GM12878 (cell line): ENCODE results near the gene DHRS1. TPM values are rescaled to one million over a fixed set of nuclear protein-coding genes. Genes with fewer than 3 reads are reported as not detected.

Source experiments
- ATAC-seq: fragments of 200-7000 bp; cut with Tn5 transposase; 3 replicates; pipeline ENCODE4 v1.9.1; 2020; ENCODE audit warnings: mild to moderate bottlenecking, moderate library complexity
- BruUV-seq: library from RNA; stranded (reverse); fragments of 400-500 nt; replicated peaks from 2 replicates; lab custom pipeline; 2021; lab: Mats Ljungman, UMichigan
- CTCF ChIA-PET: fragments of 300-600 bp; sonication (Branson Sonifier 250); formaldehyde crosslinking; extraction: SDS; loops from one replicate; lab custom pipeline; 2021; ENCODE audit warnings: inconsistent platforms; lab: Yijun Ruan, JAX
- POLR2A ChIA-PET: fragments of 350-600 bp; formaldehyde crosslinking; extraction: SDS; loops from one replicate; lab custom pipeline; 2021; ENCODE audit warnings: inconsistent platforms; lab: Charles Lee
- RAD21 ChIA-PET: fragments of 300-600 bp; sonication (Branson Sonifier 250); formaldehyde crosslinking; loops from one replicate; lab custom pipeline; 2023; ENCODE audit warnings: antibody characterized with exemption; ENCODE audit not compliant: unreplicated experiment; lab: Charles Lee
- SMC1A ChIA-PET: fragments of 300-600 bp; sonication (Branson Sonifier 250); formaldehyde crosslinking; loops from one replicate; lab custom pipeline; 2023; ENCODE audit not compliant: unreplicated experiment, uncharacterized antibody; lab: Charles Lee
- DNase-seq: peaks from one replicate; pipeline ENCODE4 v3.0.0-alpha.2; 2011; ENCODE audit warnings: low read depth, low spot score
- FAIRE-seq: peaks from 3 replicates; lab custom pipeline; 2011; peaks lifted over from hg19 to GRCh38; lab: Jason Lieb, UNC
- H2AFZ ChIP-seq: 2 replicates; pipeline ENCODE4 v1.6.0; 2011; ENCODE audit warnings: low read depth, low read length, control low read depth; ENCODE audit not compliant: control insufficient read depth
- H3K27ac ChIP-seq: 2 replicates; pipeline ENCODE4 v1.5.1; 2011; ENCODE audit warnings: control low read depth; ENCODE audit not compliant: control insufficient read depth, insufficient read depth
- H3K27me3 ChIP-seq, 2 experiments: replicated peaks in 1 of 2; 2 replicates each; pipeline versions ENCODE4 v1.6.0 to v1.6.1; 2011; ENCODE audit warnings: low read length in 1 of 2; ENCODE audit not compliant: control insufficient read depth in 2 of 2, insufficient read depth in 2 of 2
- H3K36me3 ChIP-seq, 2 experiments: 2 replicates each; pipeline ENCODE4 v1.5.1; 2011; ENCODE audit warnings: low read length in 1 of 2; ENCODE audit not compliant: control insufficient read depth in 2 of 2, insufficient read depth in 2 of 2
- H3K4me1 ChIP-seq: 2 replicates; pipeline ENCODE4 v1.6.1; 2011; ENCODE audit warnings: mild to moderate bottlenecking, low read length, moderate library complexity, mixed read lengths; ENCODE audit not compliant: control insufficient read depth, insufficient read depth
- H3K4me2 ChIP-seq: 2 replicates; pipeline ENCODE4 v1.6.0; 2011; ENCODE audit warnings: control low read depth; ENCODE audit not compliant: control insufficient read depth, insufficient read depth
- H3K4me3 ChIP-seq: fragments of 200-600 bp; sonication (generic); 2 replicates; pipeline ENCODE4 v1.5.1; 2016
- H3K79me2 ChIP-seq: 2 replicates; pipeline ENCODE4 v1.6.0; 2011; ENCODE audit warnings: low read length; ENCODE audit not compliant: control insufficient read depth, insufficient read depth
- H3K9ac ChIP-seq: 2 replicates; pipeline ENCODE4 v1.8.0; 2011; ENCODE audit warnings: low read length, control low read depth, mixed read lengths; ENCODE audit not compliant: control insufficient read depth, insufficient read depth
- H3K9me3 ChIP-seq: replicated peaks from 3 replicates; pipeline ENCODE4 v1.5.1; 2011; ENCODE audit warnings: mild to moderate bottlenecking, low read length; ENCODE audit not compliant: control insufficient read depth, insufficient read depth
- H4K20me1 ChIP-seq: 2 replicates; pipeline ENCODE4 v1.6.0; 2011; ENCODE audit not compliant: control insufficient read depth, insufficient read depth
- BHLHE40 ChIP-seq, 2 experiments: fragments of 450-650 bp in 1 of 2; IDR thresholded peaks; 2 replicates each; pipeline ENCODE4 v1.6.1; 2011 to 2017; ENCODE audit warnings: low read depth in 2 of 2, borderline replicate concordance in 1 of 2, improper control_type of control experiment in 1 of 2, low read length in 1 of 2, mild to moderate bottlenecking in 1 of 2
- CBX3 ChIP-seq: fragments of 200-600 bp; sonication (generic); IDR thresholded peaks from 2 replicates; pipeline ENCODE4 v1.6.1; 2016; ENCODE audit warnings: low read depth, borderline replicate concordance
- JUNB ChIP-seq: IDR thresholded peaks from 2 replicates; pipeline ENCODE4 v1.6.1; 2016; ENCODE audit warnings: antibody characterized with exemption, mild to moderate bottlenecking
- MXI1 ChIP-seq: fragments of 150-350 bp; IDR thresholded peaks from 2 replicates; pipeline ENCODE4 v1.6.1; 2011; ENCODE audit warnings: low read depth, mild to moderate bottlenecking, inconsistent platforms, low read length, improper control_type of control experiment
- PML ChIP-seq: IDR thresholded peaks from 2 replicates; pipeline ENCODE4 v1.6.1; 2012; ENCODE audit warnings: low read length, inconsistent platforms
- RBBP5 ChIP-seq: fragments of 200-600 bp; sonication (generic); conservative IDR thresholded peaks from 2 replicates; pipeline ENCODE4 v1.6.1; 2016
- RCOR1 ChIP-seq: conservative IDR thresholded peaks from 2 replicates; pipeline ENCODE4 v1.6.1; 2012; ENCODE audit warnings: low read depth, low read length, improper control_type of control experiment
- SIX5 ChIP-seq: IDR thresholded peaks from 2 replicates; pipeline ENCODE4 v1.6.1; 2011; ENCODE audit warnings: mild to moderate bottlenecking, low read depth, low read length, moderate library complexity; ENCODE audit not compliant: severe bottlenecking
- SUPT20H ChIP-seq: IDR thresholded peaks from 2 replicates; pipeline ENCODE4 v1.6.1; 2011; ENCODE audit warnings: low read depth, mild to moderate bottlenecking, low read length, moderate library complexity, borderline replicate concordance; ENCODE audit not compliant: control insufficient read depth
- ZBED1 ChIP-seq: IDR thresholded peaks from 2 replicates; pipeline ENCODE4 v1.6.1; 2016; ENCODE audit warnings: borderline replicate concordance
- WGBS: methylation state at CpG from one replicate; pipeline ENCODE4 v1.1.6; 2016; ENCODE audit warnings: low lambda C conversion rate; ENCODE audit not compliant: insufficient replicate concordance, insufficient coverage; ENCODE audit errors: missing lambda C conversion rate; 5-methylcytosine and 5-hydroxymethylcytosine counted together
- in situ Hi-C: fragments of 300-500 bp; cut with MboI; formaldehyde crosslinking; loops from 9 replicates; pipeline ENCODE4 v1.14.3; 2018; ENCODE audit warnings: mixed read lengths
- intact Hi-C: fragments of 100-400 bp; cut with micrococcal nuclease; formaldehyde crosslinking; loops from one replicate; pipeline ENCODE4 v1.14.2; 2022; ENCODE audit not compliant: unreplicated experiment
- polyA plus RNA-seq, 11 experiments: library from polyadenylated mRNA; depleted of rRNA in 4 of 11; unstranded in 6 of 11; stranded (reverse) in 5 of 11; fragments of >200 nt; fragmentation: Nextera tagmentation in 4 of 11; fragmentation: Illumina TruSeq in 1 of 11; extraction: Ambion mirVana in 4 of 11; extraction: Trizol in 1 of 11; gene quantifications; 1 replicate in 1 of 11; 2 replicates in 10 of 11; pipeline versions ENCODE4 v1.2.1 to v1.2.3, GENCODE V29; 2011 to 2016; ENCODE audit warnings: inconsistent platforms in 2 of 11, missing spikeins in 2 of 11, low read depth in 1 of 11
- total RNA-seq, 4 experiments: library from RNA; depleted of rRNA in 3 of 4; stranded (reverse); fragments of >200 nt in 3 of 4; fragmentation: Illumina TruSeq in 1 of 4; extraction: Trizol in 1 of 4; gene quantifications; 2 replicates each; pipeline versions ENCODE4 v1.2.1 to v1.2.3, GENCODE V29; 2013 to 2021
- TF ChIP-seq, protein P1 (sequence below): fragments of 450-650 bp; IDR thresholded peaks from 2 replicates; pipeline ENCODE4 v1.6.1; 2017; ENCODE audit warnings: low read depth, mild to moderate bottlenecking, moderate library complexity
- TF ChIP-seq, protein P2 (sequence below): fragments of 450-650 bp; IDR thresholded peaks from 2 replicates; pipeline ENCODE4 v1.6.1; 2014; ENCODE audit warnings: mild to moderate bottlenecking

The DHRS1 gene
- total and polyA plus RNA-seq, 10 of the 15 experiments (the other 5 are each of a cell fraction or from before 2014, with no cell fraction given): 12.1 to 45.0 (median 25.7) TPM

DNA sequence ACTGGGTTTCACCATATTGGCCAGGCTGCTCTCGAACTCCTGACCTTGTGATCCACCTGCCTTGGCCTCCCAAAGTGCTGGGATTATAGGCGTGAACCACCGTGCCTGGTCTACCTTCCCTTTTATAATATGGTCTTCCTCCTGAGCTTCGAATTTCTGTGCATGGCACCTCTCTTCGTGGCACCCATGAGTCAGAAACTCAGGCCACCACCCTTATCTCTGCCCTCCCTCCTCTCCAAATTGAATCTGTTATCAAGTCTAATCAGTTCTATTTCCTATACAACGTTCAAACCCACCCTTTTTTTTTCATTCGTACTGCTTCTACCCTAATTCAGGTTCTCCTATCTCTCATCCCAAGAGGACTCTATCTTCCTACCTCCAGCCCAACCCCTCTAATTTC lies 52.2 kb downstream of the DHRS1 start:
- peak; percentile 42; the same call in 1 of the 2 replicates for TF ChIP-seq JUNB
- no peak for TF ChIP-seq CBX3
- H2AFZ ChIP-seq: no peak overlapping the region
- H3K27ac ChIP-seq: peak overlapping the region; percentile 58
- no peak for DNase-seq
- in situ Hi-C loops: no loop called here
- SMC1A ChIA-PET: interaction anchor here (1.2 to 11.0 kb wide), 11 partner anchors 16 to 189 kb away, joined by 3 to 201 read pairs (median 10); partner anchors contain the start of genes CIDEB, DHRS1, IRF9 and NOP9
- ATAC-seq: no peak
- FAIRE-seq: no peak
- RAD21 ChIA-PET: interaction anchor here (0.7 to 7.2 kb wide), 12 partner anchors 12 to 1634 kb away, joined by 3 to 231 read pairs (median 8); partner anchors contain the start of genes CIDEB, DCAF11, DHRS1 and MDP1
- POLR2A ChIA-PET: interaction anchor here (0.6 to 9.2 kb wide), 16 partner anchors 12 to 133 kb away, joined by 3 to 171 read pairs (median 4); partner anchors contain the start of genes CIDEB, DCAF11, DHRS1 and IRF9
- CTCF ChIA-PET: interaction anchor here (0.7 to 12.3 kb wide), 17 partner anchors 15 to 234 kb away, joined by 3 to 368 read pairs (median 8); partner anchors contain the start of genes CIDEB, DHRS1, LTB4R and MDP1
- no peaks in the 10 kb centered on the region for H3K79me2 ChIP-seq
- H3K9me3 ChIP-seq: no peaks in the 10 kb centered on the region
- no peaks in the 10 kb centered on the region for H4K20me1 ChIP-seq
- H3K4me1 ChIP-seq: peaks cover 44% of the 10 kb centered on the region
- no peak overlapping the region for H3K4me2 ChIP-seq
- no peaks in the 10 kb centered on the region for H3K27me3 ChIP-seq
- H3K9ac ChIP-seq: peak overlapping the region; percentile 16; the same call in 1 of the 2 replicates
- 66% methylated on average over 7 of the region's 7 CpGs for WGBS
- no peak overlapping the region for H3K4me3 ChIP-seq
- no TSS peak for BruUV-seq
- intact Hi-C loops: loop anchor here (1.0 kb wide), 1 partner anchor 24 kb away; the partner anchor contains the start of gene RABGGTA
- no peaks in the 10 kb centered on the region; a peak in 1 of 4 replicates for H3K36me3 ChIP-seq

DNA sequence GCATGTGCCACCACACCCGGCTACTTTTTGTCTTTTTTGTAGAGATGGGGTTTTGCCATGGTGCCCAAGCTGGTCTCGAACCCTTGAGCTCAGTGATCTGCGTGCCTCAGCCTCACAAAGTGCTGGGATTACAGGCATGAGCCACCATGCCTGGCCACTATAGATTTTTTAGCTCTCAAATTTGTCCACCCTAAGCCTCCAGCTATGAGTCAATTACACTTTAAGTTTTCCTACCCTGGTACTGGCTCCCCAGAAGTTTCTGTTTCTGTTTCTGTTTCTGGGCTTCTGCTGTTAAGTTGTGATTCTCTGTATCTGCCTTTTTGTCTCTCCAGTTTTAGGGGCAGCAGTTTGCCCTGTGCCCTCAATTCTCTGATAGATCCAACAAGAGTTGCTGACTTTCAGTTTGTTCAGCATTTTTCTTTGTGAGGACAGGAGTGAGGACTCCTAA lies 52.8 kb downstream of the DHRS1 start:
- peak; percentile 68 for DNase-seq
- Histone ChIP-seq H3K4me1 (peaks cover 44% of the 10 kb centered on the region), H3K9me3 (no peaks in the 10 kb centered on the region), H3K27me3 (no peaks in the 10 kb centered on the region), H3K79me2 (peaks cover 4% of the 10 kb centered on the region), H3K4me2 (peak overlapping the region; percentile 43), H4K20me1 (no peaks in the 10 kb centered on the region), H3K9ac (peak overlapping the region; percentile 16; the same call in 1 of the 2 replicates), H3K4me3 (0 out of 2 replicates have a peak overlapping the region, but pooled peaks have one; percentile 18), H2AFZ (peak overlapping the region; percentile 7), H3K27ac (peak overlapping the region; percentile 58), H3K36me3 (no peaks in the 10 kb centered on the region; a peak in 1 of 4 replicates)
- ATAC-seq: peak; percentile 37
- ChIA-PET SMC1A (interaction anchor here (0.9 to 11.0 kb wide), 17 partner anchors 12 to 190 kb away, joined by 3 to 201 read pairs (median 4); partner anchors contain the start of genes CIDEB, DHRS1, IRF9 and NOP9), RAD21 (interaction anchor here (0.7 to 7.2 kb wide), 15 partner anchors 12 to 1633 kb away, joined by 3 to 231 read pairs (median 4); partner anchors contain the start of genes CIDEB, DCAF11, DHRS1 and IPO4), CTCF (interaction anchor here (0.6 to 12.3 kb wide), 20 partner anchors 12 to 1685 kb away, joined by 3 to 368 read pairs (median 4); partner anchors contain the start of genes CHMP4A, CIDEB, DHRS1 and LTB4R), POLR2A (interaction anchor here (0.7 to 9.2 kb wide), 20 partner anchors 12 to 185 kb away, joined by 3 to 171 read pairs (median 4); partner anchors contain the start of genes CHMP4A, CIDEB, DCAF11 and DHRS1)
- in situ Hi-C loops (no loop called here), intact Hi-C loops (loop anchor here (1.0 kb wide), 1 partner anchor 25 kb away; the partner anchor contains the start of gene RABGGTA)
- WGBS: 0% methylated on average over 3 of the region's 3 CpGs
- FAIRE-seq: peak; percentile 90
- no TSS peak for BruUV-seq
- TF ChIP-seq RCOR1 (no peak), SUPT20H (no peak), BHLHE40 (IDR thresholded peaks at IDR 0.05; ENCODE audit: borderline replicate concordance in 1 of 2, low read depth in 2 of 2, low read length in 1 of 2) (peak in 1 of 2 experiments; percentile 28; a peak in 1 of 4 replicates), ZBED1 (no peak), PML (no peak), SIX5 (no peak), RBBP5 (0 out of 2 replicates have a peak, but pooled peaks have one; percentile 81), MXI1 (peak; percentile 39; the same call in 1 of the 2 replicates)
- TF ChIP-seq, protein P1, sequence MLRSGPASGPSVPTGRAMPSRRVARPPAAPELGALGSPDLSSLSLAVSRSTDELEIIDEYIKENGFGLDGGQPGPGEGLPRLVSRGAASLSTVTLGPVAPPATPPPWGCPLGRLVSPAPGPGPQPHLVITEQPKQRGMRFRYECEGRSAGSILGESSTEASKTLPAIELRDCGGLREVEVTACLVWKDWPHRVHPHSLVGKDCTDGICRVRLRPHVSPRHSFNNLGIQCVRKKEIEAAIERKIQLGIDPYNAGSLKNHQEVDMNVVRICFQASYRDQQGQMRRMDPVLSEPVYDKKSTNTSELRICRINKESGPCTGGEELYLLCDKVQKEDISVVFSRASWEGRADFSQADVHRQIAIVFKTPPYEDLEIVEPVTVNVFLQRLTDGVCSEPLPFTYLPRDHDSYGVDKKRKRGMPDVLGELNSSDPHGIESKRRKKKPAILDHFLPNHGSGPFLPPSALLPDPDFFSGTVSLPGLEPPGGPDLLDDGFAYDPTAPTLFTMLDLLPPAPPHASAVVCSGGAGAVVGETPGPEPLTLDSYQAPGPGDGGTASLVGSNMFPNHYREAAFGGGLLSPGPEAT: peak; percentile 41; the same call in 1 of the 2 replicates
- TF ChIP-seq, protein P2, sequence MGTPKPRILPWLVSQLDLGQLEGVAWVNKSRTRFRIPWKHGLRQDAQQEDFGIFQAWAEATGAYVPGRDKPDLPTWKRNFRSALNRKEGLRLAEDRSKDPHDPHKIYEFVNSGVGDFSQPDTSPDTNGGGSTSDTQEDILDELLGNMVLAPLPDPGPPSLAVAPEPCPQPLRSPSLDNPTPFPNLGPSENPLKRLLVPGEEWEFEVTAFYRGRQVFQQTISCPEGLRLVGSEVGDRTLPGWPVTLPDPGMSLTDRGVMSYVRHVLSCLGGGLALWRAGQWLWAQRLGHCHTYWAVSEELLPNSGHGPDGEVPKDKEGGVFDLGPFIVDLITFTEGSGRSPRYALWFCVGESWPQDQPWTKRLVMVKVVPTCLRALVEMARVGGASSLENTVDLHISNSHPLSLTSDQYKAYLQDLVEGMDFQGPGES: no peak
